ENCODE results near the gene TCF7L2. TPM values are rescaled to one million over a fixed set of nuclear protein-coding genes. Genes with fewer than 3 reads are reported as not detected.
A peak's percentile ranks its signal among the peaks of the same experiment; 100 is the strongest.

The TCF7L2 gene
- total RNA-seq, 1 donor from 2014 or later: 88.2 TPM

DNA sequence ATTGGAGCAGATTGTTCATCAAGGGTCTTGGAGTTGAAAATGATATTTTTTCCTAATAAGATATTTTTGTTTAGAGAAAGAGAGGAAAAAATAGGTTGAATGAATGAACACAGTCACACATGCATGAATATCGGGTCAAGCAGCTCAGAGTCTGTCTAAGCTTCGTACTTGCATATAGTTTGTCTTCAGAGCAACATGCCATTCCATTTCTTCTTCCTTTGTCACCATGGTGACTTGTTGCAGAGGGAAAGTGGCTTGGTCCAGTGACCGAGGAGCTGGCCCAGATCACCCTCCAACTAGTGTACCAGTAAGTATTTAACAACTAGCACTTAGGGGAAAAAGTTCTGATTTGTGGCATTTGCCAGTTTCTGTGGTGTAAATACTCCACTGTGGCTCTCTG, 232.1 kb downstream of the TCF7L2 start:
- H3K9me3 Mint-ChIP-seq (ENCODE audit: unreplicated experiment): peaks cover 3% of the 10 kb centered on the region
- DNase-seq (ENCODE audit: extremely low spot score, unreplicated experiment): no peak
- no peak for TF ChIP-seq CTCF (IDR thresholded peaks at IDR 0.05)
- no peaks in the 10 kb centered on the region for H3K27me3 Mint-ChIP-seq (ENCODE audit: unreplicated experiment)
- no peak overlapping the region for H3K27ac Mint-ChIP-seq (ENCODE audit: unreplicated experiment)
- H3K36me3 Mint-ChIP-seq (ENCODE audit: unreplicated experiment): no peaks in the 10 kb centered on the region
- peaks cover 19% of the 10 kb centered on the region for H3K4me1 Mint-ChIP-seq (ENCODE audit: unreplicated experiment)
- H3K4me3 Mint-ChIP-seq (ENCODE audit: unreplicated experiment): no peak overlapping the region

DNA sequence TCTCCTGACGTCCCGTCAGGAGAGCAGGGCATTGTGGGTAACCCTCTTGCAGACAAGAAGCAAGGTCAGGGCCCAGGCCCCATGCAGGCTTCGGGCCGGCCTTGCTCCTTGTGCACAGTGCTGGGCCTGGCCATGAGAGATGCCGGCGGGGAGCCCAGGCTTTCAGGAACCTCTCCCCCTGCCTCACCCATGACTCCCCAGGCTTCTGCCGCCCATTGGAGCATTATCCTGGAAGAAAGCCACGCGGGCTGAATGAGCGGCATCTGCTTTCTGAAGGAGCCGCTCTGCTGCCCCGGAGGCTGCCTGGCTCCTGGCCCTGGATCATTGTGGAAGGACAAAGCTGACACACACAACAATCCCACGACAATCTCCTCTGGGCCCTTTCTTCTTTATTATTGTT, 233.5 kb downstream of the TCF7L2 start:
- H3K4me1 Mint-ChIP-seq (ENCODE audit: unreplicated experiment): peaks cover 24% of the 10 kb centered on the region
- no peak overlapping the region for H3K4me3 Mint-ChIP-seq (ENCODE audit: unreplicated experiment)
- H3K27ac Mint-ChIP-seq (ENCODE audit: unreplicated experiment): no peak overlapping the region
- no peak for TF ChIP-seq CTCF (IDR thresholded peaks at IDR 0.05)
- peaks cover 3% of the 10 kb centered on the region for H3K9me3 Mint-ChIP-seq (ENCODE audit: unreplicated experiment)
- H3K36me3 Mint-ChIP-seq (ENCODE audit: unreplicated experiment): no peaks in the 10 kb centered on the region
- H3K27me3 Mint-ChIP-seq (ENCODE audit: unreplicated experiment): no peaks in the 10 kb centered on the region
- no peak for DNase-seq (ENCODE audit: extremely low spot score, unreplicated experiment)

DNA sequence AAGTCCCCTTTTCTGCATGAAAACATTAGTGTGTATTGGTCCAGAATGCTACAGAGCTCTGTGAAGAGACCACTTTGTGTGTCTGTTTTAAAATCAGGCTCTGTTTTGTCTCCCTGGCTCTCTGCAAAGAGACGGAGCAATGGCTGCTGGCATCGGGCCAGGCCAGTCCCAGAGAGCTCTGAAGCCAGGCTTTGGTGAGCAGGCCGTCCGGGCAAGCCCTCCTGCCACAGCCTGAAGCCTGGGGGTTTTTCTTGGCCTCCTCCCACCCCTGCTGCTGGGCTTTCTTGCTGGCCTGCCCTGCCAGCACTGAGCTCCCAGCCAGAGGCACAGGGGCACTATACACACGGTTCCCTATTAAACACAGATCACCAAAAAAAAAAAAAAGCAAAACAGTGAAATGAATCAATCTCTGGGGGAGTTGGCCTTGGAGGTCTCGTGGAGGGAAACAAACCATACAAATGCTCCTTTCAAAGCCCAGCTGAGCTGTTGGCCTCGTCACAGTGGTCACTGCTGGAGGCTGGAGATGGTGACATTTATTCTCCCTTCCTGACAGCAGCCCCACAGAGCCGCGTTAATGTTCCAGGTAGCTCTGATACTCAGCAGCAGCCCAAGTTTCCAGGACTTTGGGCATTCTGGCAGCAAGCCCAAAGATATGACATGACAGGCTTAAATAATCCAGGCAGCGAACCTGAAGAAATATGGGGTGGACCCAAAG, 237.2 kb downstream of the TCF7L2 start:
- Mint-ChIP-seq H3K27me3 (ENCODE audit: unreplicated experiment) (no peaks in the 10 kb centered on the region), H3K4me3 (ENCODE audit: unreplicated experiment) (no peak overlapping the region), H3K36me3 (ENCODE audit: unreplicated experiment) (no peaks in the 10 kb centered on the region), H3K27ac (ENCODE audit: unreplicated experiment) (peak overlapping the region; percentile 45), H3K9me3 (ENCODE audit: unreplicated experiment) (peaks cover 7% of the 10 kb centered on the region), H3K4me1 (ENCODE audit: unreplicated experiment) (peaks cover 12% of the 10 kb centered on the region)
- no peak for DNase-seq (ENCODE audit: extremely low spot score, unreplicated experiment)
- TF ChIP-seq CTCF (IDR thresholded peaks at IDR 0.05): no peak

- H3K27ac Mint-ChIP-seq (ENCODE audit: unreplicated experiment): no peak overlapping the region
- no peak for DNase-seq (ENCODE audit: extremely low spot score, unreplicated experiment)
Measured at GRCh38 chr10:113199459-113199858, 249.4 kb downstream of the TCF7L2 start.

DNA sequence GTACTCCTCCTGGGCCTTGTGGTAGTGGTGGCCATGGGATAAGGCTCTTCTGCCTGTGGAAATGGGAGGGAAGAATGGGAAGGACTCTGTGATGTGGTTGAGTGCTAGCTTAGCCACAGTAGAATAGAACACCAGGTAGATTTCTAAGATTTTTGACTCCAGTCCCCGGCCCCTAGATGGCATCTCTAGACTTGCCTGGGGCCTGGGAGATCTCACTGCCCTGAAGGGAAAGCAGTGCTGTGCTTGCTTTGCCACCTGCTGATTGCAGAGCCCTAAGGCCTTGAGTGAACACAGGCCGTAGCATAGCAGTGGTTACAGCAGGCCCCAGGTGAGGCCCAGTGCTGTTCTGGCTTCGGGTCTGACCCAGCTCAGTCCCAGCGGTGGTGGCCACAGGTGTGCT, 252.0 kb downstream of the TCF7L2 start:
- no peaks in the 10 kb centered on the region for H3K27me3 Mint-ChIP-seq (ENCODE audit: unreplicated experiment)
- no peak for TF ChIP-seq CTCF (IDR thresholded peaks at IDR 0.05)
- H3K36me3 Mint-ChIP-seq (ENCODE audit: unreplicated experiment): peaks cover 8% of the 10 kb centered on the region
- H3K4me1 Mint-ChIP-seq (ENCODE audit: unreplicated experiment): peaks cover 10% of the 10 kb centered on the region
- peaks cover 31% of the 10 kb centered on the region for H3K9me3 Mint-ChIP-seq (ENCODE audit: unreplicated experiment)
- no peak overlapping the region for H3K27ac Mint-ChIP-seq (ENCODE audit: unreplicated experiment)
- no peak for DNase-seq (ENCODE audit: extremely low spot score, unreplicated experiment)
- H3K4me3 Mint-ChIP-seq (ENCODE audit: unreplicated experiment): no peak overlapping the region

More at GRCh38 chr10:113199459-113199858, 249.4 kb downstream of the TCF7L2 start:
- Mint-ChIP-seq H3K9me3 (ENCODE audit: unreplicated experiment) (peaks cover 10% of the 10 kb centered on the region), H3K27me3 (ENCODE audit: unreplicated experiment) (no peaks in the 10 kb centered on the region), H3K4me3 (ENCODE audit: unreplicated experiment) (no peak overlapping the region), H3K4me1 (ENCODE audit: unreplicated experiment) (peaks cover 10% of the 10 kb centered on the region), H3K36me3 (ENCODE audit: unreplicated experiment) (peaks cover 3% of the 10 kb centered on the region)
- no peak for TF ChIP-seq CTCF (IDR thresholded peaks at IDR 0.05)
